ENCODE results near the gene FCN2.

DNA sequence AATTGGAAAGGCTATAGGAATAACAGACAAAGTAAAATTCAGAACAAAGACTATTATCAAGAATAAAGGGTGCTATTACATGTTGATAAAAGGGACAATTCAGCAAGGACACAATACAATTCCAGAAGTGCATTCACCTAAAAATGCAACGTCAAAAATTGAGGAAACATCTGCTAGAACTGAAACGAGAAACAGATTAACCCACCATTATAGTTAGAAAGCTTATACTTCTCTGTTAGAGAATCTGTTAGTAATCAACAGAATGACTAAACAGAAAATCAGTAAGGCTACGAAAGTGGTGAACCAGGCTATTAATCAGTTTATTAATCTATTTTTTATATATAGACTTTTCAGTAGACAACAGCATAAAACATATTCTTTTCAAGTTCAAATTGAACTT, 22.3 kb downstream of the FCN2 start:
- TF ChIP-seq, protein P1, sequence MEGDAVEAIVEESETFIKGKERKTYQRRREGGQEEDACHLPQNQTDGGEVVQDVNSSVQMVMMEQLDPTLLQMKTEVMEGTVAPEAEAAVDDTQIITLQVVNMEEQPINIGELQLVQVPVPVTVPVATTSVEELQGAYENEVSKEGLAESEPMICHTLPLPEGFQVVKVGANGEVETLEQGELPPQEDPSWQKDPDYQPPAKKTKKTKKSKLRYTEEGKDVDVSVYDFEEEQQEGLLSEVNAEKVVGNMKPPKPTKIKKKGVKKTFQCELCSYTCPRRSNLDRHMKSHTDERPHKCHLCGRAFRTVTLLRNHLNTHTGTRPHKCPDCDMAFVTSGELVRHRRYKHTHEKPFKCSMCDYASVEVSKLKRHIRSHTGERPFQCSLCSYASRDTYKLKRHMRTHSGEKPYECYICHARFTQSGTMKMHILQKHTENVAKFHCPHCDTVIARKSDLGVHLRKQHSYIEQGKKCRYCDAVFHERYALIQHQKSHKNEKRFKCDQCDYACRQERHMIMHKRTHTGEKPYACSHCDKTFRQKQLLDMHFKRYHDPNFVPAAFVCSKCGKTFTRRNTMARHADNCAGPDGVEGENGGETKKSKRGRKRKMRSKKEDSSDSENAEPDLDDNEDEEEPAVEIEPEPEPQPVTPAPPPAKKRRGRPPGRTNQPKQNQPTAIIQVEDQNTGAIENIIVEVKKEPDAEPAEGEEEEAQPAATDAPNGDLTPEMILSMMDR (conservative IDR thresholded peaks at IDR 0.05 in 1 of 2, IDR thresholded peaks at IDR 0.05 in 1 of 2; ENCODE audit: extremely low read depth in 1 of 2, insufficient read depth in 1 of 2, low read depth in 1 of 2, low read length in 2 of 2): no peak
- TF ChIP-seq EZH2 (IDR thresholded peaks at IDR 0.05; ENCODE audit: borderline replicate concordance, low read length): no peak

Measured in mammary epithelial cell (primary cell).